H1 (cell line): ENCODE results near the gene FRMD5.
"Not testable (repeated sequence)": the region's sequence is repeated elsewhere in the genome, so short reads cannot be mapped to it uniquely, and the experiment has no call there.

Experiments
- CHD2 ChIP-seq: IDR thresholded peaks from 2 replicates; pipeline ENCODE4 v1.6.1; 2012; ENCODE audit warnings: low read length, improper control_type of control experiment
- EP300 ChIP-seq, 2 experiments: IDR thresholded peaks; 1 replicate in 1 of 2; 2 replicates in 1 of 2; pipeline ENCODE4 v1.6.1; 2011 to 2012; ENCODE audit warnings: low read depth in 2 of 2, low read length in 2 of 2, mild to moderate bottlenecking in 2 of 2, borderline replicate concordance in 1 of 2, inconsistent platforms in 1 of 2, moderate library complexity in 1 of 2
- RAD21 ChIP-seq, 2 experiments: IDR thresholded peaks in 1 of 2; conservative IDR thresholded peaks in 1 of 2; 2 replicates each; pipeline ENCODE4 v1.6.1; 2011; ENCODE audit warnings: low read depth in 2 of 2, low read length in 2 of 2, improper control_type of control experiment in 1 of 2, inconsistent platforms in 1 of 2, mild to moderate bottlenecking in 1 of 2, moderate library complexity in 1 of 2
- TF ChIP-seq, protein P1 (sequence below): IDR thresholded peaks from 2 replicates; pipeline ENCODE4 v1.6.1; 2011; ENCODE audit warnings: low read length, improper control_type of control experiment
- TF ChIP-seq, protein P2 (sequence below), 3 experiments: IDR thresholded peaks; 1 replicate in 2 of 3; 2 replicates in 1 of 3; pipeline versions ENCODE4 v1.5.1 to v1.6.1; 2011; ENCODE audit warnings: low read length in 3 of 3, mild to moderate bottlenecking in 3 of 3, inconsistent platforms in 2 of 3, low read depth in 1 of 3, moderate library complexity in 1 of 3; ENCODE audit not compliant: insufficient read depth in 1 of 3; ENCODE audit errors: control extremely low read depth in 1 of 3
- TF ChIP-seq, protein P3 (sequence below): IDR thresholded peaks from 2 replicates; pipeline ENCODE4 v1.6.1; 2012; ENCODE audit warnings: inconsistent platforms

DNA sequence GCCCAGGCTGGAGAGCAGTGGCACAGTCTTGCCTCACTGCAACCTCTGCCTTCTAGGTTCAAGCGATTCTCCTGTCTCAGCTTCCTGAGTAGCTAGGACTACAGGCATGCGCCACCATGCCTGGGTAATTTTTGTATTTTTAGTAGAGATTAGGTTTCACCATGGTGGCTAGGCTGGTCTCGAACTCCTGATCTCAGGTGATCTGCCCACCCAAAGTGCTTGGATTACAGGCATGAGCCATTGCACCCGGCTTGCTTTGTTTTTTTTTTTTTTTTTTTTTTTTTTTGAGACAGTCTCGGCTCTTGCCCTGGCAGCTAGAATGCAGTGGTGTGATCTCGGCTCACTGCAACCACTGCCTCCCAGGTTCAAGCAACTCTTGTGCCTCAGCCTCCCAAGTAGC lies 362.6 kb downstream of the FRMD5 start:
- TF ChIP-seq, protein P1, sequence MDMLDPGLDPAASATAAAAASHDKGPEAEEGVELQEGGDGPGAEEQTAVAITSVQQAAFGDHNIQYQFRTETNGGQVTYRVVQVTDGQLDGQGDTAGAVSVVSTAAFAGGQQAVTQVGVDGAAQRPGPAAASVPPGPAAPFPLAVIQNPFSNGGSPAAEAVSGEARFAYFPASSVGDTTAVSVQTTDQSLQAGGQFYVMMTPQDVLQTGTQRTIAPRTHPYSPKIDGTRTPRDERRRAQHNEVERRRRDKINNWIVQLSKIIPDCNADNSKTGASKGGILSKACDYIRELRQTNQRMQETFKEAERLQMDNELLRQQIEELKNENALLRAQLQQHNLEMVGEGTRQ: not testable (repeated sequence)
- TF ChIP-seq CHD2; EP300 (IDR thresholded peaks at IDR 0.05; ENCODE audit: borderline replicate concordance in 1 of 2, low read depth in 2 of 2, low read length in 2 of 2); RAD21 (IDR thresholded peaks at IDR 0.05 in 1 of 2, conservative IDR thresholded peaks at IDR 0.05 in 1 of 2; ENCODE audit: low read depth in 2 of 2, low read length in 2 of 2): not testable (repeated sequence)
- TF ChIP-seq, protein P2, sequence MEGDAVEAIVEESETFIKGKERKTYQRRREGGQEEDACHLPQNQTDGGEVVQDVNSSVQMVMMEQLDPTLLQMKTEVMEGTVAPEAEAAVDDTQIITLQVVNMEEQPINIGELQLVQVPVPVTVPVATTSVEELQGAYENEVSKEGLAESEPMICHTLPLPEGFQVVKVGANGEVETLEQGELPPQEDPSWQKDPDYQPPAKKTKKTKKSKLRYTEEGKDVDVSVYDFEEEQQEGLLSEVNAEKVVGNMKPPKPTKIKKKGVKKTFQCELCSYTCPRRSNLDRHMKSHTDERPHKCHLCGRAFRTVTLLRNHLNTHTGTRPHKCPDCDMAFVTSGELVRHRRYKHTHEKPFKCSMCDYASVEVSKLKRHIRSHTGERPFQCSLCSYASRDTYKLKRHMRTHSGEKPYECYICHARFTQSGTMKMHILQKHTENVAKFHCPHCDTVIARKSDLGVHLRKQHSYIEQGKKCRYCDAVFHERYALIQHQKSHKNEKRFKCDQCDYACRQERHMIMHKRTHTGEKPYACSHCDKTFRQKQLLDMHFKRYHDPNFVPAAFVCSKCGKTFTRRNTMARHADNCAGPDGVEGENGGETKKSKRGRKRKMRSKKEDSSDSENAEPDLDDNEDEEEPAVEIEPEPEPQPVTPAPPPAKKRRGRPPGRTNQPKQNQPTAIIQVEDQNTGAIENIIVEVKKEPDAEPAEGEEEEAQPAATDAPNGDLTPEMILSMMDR (IDR thresholded peaks at IDR 0.05; ENCODE audit: control extremely low read depth in 1 of 3, insufficient read depth in 1 of 3, low read depth in 1 of 3, low read length in 3 of 3): not testable (repeated sequence)
- TF ChIP-seq, protein P3, sequence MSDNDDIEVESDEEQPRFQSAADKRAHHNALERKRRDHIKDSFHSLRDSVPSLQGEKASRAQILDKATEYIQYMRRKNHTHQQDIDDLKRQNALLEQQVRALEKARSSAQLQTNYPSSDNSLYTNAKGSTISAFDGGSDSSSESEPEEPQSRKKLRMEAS: not testable (repeated sequence)
